OCI-LY1 (cell line): ENCODE data around the gene FRY.

Experiments
- H2AFZ ChIP-seq: fragments of 200-600 bp; sonication (generic), shearing (Covaris generic); 2 replicates; pipeline ENCODE4 v1.6.0; 2014; ENCODE audit warnings: antibody characterized with exemption, mild to moderate bottlenecking, low read length
- H3F3A ChIP-seq: fragments of 200-600 bp; sonication (generic), shearing (Covaris generic); 2 replicates; pipeline ENCODE4 v1.6.0; 2014; ENCODE audit warnings: mild to moderate bottlenecking, antibody characterized with exemption, low read length, moderate library complexity; ENCODE audit not compliant: insufficient read depth
- H3K27ac ChIP-seq: fragments of 200-600 bp; sonication (generic); 2 replicates; pipeline ENCODE4 v1.5.1; 2014; ENCODE audit warnings: low read length, mixed run types, mild to moderate bottlenecking, low read depth; ENCODE audit not compliant: poor library complexity, severe bottlenecking
- H3K27me3 ChIP-seq: fragments of 200-600 bp; sonication (generic); 2 replicates; pipeline ENCODE4 v1.6.0; 2014; ENCODE audit warnings: antibody characterized with exemption, mild to moderate bottlenecking, low read length, moderate library complexity; ENCODE audit not compliant: insufficient read depth
- H3K36me3 ChIP-seq: fragments of 200-600 bp; sonication (generic); 2 replicates; pipeline ENCODE4 v1.6.1; 2014; ENCODE audit warnings: mild to moderate bottlenecking, antibody characterized with exemption, low read length, moderate library complexity, mixed read lengths; ENCODE audit not compliant: insufficient read depth
- H3K4me1 ChIP-seq: fragments of 200-600 bp; sonication (generic); 2 replicates; pipeline ENCODE4 v1.5.1; 2014; ENCODE audit warnings: mild to moderate bottlenecking, low read length, moderate library complexity; ENCODE audit not compliant: insufficient read depth, severe bottlenecking
- H3K4me2 ChIP-seq: fragments of 200-600 bp; sonication (generic), shearing (Covaris generic); 2 replicates; pipeline ENCODE4 v1.6.1; 2014; ENCODE audit warnings: low read length
- H3K4me3 ChIP-seq: fragments of 200-600 bp; sonication (generic); 2 replicates; pipeline ENCODE4 v1.5.1; 2014; ENCODE audit warnings: low read length, low read depth, mild to moderate bottlenecking, mixed read lengths; ENCODE audit not compliant: poor library complexity, severe bottlenecking
- H3K79me2 ChIP-seq: fragments of 200-600 bp; shearing (Covaris generic); 2 replicates; pipeline ENCODE4 v1.6.1; 2016; ENCODE audit warnings: mixed run types, low read length, mixed read lengths; ENCODE audit not compliant: insufficient read depth
- H3K9ac ChIP-seq: fragments of 200-600 bp; sonication (generic), shearing (Covaris generic); 2 replicates; pipeline ENCODE4 v1.6.1; 2014; ENCODE audit warnings: mild to moderate bottlenecking, low read length, mixed read lengths
- H3K9me2 ChIP-seq: fragments of 200-600 bp; sonication (generic), shearing (Covaris generic); 2 replicates; pipeline ENCODE4 v1.6.1; 2014; ENCODE audit warnings: low read depth, mild to moderate bottlenecking, low read length, mixed read lengths
- H3K9me3 ChIP-seq: fragments of 200-600 bp; shearing (Covaris generic); 2 replicates; pipeline ENCODE4 v1.6.1; 2014; ENCODE audit warnings: low read length, mixed read lengths
- H4K20me1 ChIP-seq: fragments of 200-600 bp; sonication (generic), shearing (Covaris generic); 2 replicates; pipeline ENCODE4 v1.6.0; 2016; ENCODE audit warnings: mild to moderate bottlenecking, low read length; ENCODE audit not compliant: insufficient read depth
- CTCF ChIP-seq: fragments of 200-600 bp; sonication (generic), shearing (Covaris generic); IDR thresholded peaks from 2 replicates; pipeline ENCODE4 v1.5.1; 2017; ENCODE audit warnings: mild to moderate bottlenecking, antibody characterized with exemption, low read length, moderate library complexity, mixed read lengths
- EZH2 ChIP-seq: fragments of 200-600 bp; sonication (generic), shearing (Covaris generic); IDR thresholded peaks from 2 replicates; pipeline ENCODE4 v1.8.0; 2017; ENCODE audit warnings: borderline replicate concordance, mixed run types, mild to moderate bottlenecking, antibody characterized with exemption, low read length, moderate library complexity, mixed read lengths

Gene FRY

GRCh38 chr13:32150794-32151193 is 119.2 kb downstream of the FRY start:
- Histone ChIP-seq H3K9me2 (no peaks in the 10 kb centered on the region), H3K27ac (no peak overlapping the region), H3K4me2 (no peak overlapping the region), H3K4me1 (no peaks in the 10 kb centered on the region), H3F3A (no peaks in the 10 kb centered on the region), H3K79me2 (no peaks in the 10 kb centered on the region), H4K20me1 (no peaks in the 10 kb centered on the region), H3K9me3 (no peaks in the 10 kb centered on the region), H2AFZ (no peak overlapping the region), H3K9ac (no peak overlapping the region), H3K27me3 (0 out of 2 replicates have a peak, but pooled peaks cover 3% of the 10 kb centered on the region), H3K36me3 (no peaks in the 10 kb centered on the region), H3K4me3 (no peak overlapping the region)
- TF ChIP-seq EZH2 (no peak), CTCF (no peak)

- H3K4me2 ChIP-seq: no peak overlapping the region
- no peaks in the 10 kb centered on the region for H4K20me1 ChIP-seq
- no peaks in the 10 kb centered on the region for H3F3A ChIP-seq
- no peaks in the 10 kb centered on the region for H3K9me3 ChIP-seq
- no peak overlapping the region for H3K27ac ChIP-seq
- H3K36me3 ChIP-seq: no peaks in the 10 kb centered on the region
- H3K27me3 ChIP-seq: 0 out of 2 replicates have a peak, but pooled peaks cover 3% of the 10 kb centered on the region
- H2AFZ ChIP-seq: no peak overlapping the region
- H3K4me1 ChIP-seq: no peaks in the 10 kb centered on the region
- no peak for TF ChIP-seq EZH2
- no peaks in the 10 kb centered on the region for H3K9me2 ChIP-seq
- H3K4me3 ChIP-seq: no peak overlapping the region
- H3K79me2 ChIP-seq: no peaks in the 10 kb centered on the region
- no peak overlapping the region for H3K9ac ChIP-seq
Observed at GRCh38 chr13:32151240-32151639, 119.7 kb downstream of the FRY start.

GRCh38 chr13:32153056-32153455 is 121.5 kb downstream of the FRY start:
- H3K27me3 ChIP-seq: 0 out of 2 replicates have a peak, but pooled peaks cover 3% of the 10 kb centered on the region
- no peaks in the 10 kb centered on the region for H4K20me1 ChIP-seq
- no peak overlapping the region for H3K27ac ChIP-seq
- TF ChIP-seq CTCF (no peak), EZH2 (no peak)
- H3K9me2 ChIP-seq: no peaks in the 10 kb centered on the region
- H3K79me2 ChIP-seq: no peaks in the 10 kb centered on the region
- no peaks in the 10 kb centered on the region for H3K4me1 ChIP-seq
- H3K9me3 ChIP-seq: no peaks in the 10 kb centered on the region
- no peak overlapping the region for H3K4me2 ChIP-seq
- no peaks in the 10 kb centered on the region for H3F3A ChIP-seq
- H2AFZ ChIP-seq: no peak overlapping the region
- H3K9ac ChIP-seq: no peak overlapping the region
- no peak overlapping the region for H3K4me3 ChIP-seq
- no peaks in the 10 kb centered on the region for H3K36me3 ChIP-seq

- H3K9me3 ChIP-seq: no peaks in the 10 kb centered on the region
- H3K4me3 ChIP-seq: no peak overlapping the region
- no peaks in the 10 kb centered on the region for H3F3A ChIP-seq
- H3K79me2 ChIP-seq: no peaks in the 10 kb centered on the region
- no peak overlapping the region for H3K9ac ChIP-seq
- H3K27ac ChIP-seq: no peak overlapping the region
- no peaks in the 10 kb centered on the region for H3K36me3 ChIP-seq
- H2AFZ ChIP-seq: no peak overlapping the region
- no peak for TF ChIP-seq CTCF
- TF ChIP-seq EZH2: no peak
- H3K9me2 ChIP-seq: no peaks in the 10 kb centered on the region
- no peak overlapping the region for H3K4me2 ChIP-seq
- no peaks in the 10 kb centered on the region for H3K27me3 ChIP-seq
- no peaks in the 10 kb centered on the region for H4K20me1 ChIP-seq
- no peaks in the 10 kb centered on the region for H3K4me1 ChIP-seq
Observed at GRCh38 chr13:32159137-32159869, 127.7 kb downstream of the FRY start.
